HEK293 (cell line): ENCODE data around the gene SLC14A1.

Experiments
- CTCF ChIA-PET: fragments of 350-600 bp; formaldehyde crosslinking; extraction: SDS; loops from one replicate; lab custom pipeline; 2021; ENCODE audit warnings: antibody characterized with exemption; lab: Yijun Ruan, JAX
- POLR2A ChIA-PET: fragments of 300-600 bp; formaldehyde crosslinking; extraction: SDS; loops from one replicate; lab custom pipeline; 2020; ENCODE audit warnings: antibody characterized with exemption, inconsistent platforms; lab: Yijun Ruan, JAX
- H3K27ac ChIP-seq: fragments of 200-500 bp; sonication (Bioruptor generic); 2 replicates; pipeline ENCODE4 v1.5.1; 2014; ENCODE audit warnings: low read depth, low read length, control low read depth, inconsistent platforms; ENCODE audit errors: extremely low read depth
- H3K36me3 ChIP-seq, 2 experiments: fragments of 200-500 bp in 1 of 2; sonication (Bioruptor generic) in 1 of 2; 1 replicate in 1 of 2; 2 replicates in 1 of 2; pipeline ENCODE4 v1.5.1; 2014 to 2017; ENCODE audit warnings: inconsistent platforms in 2 of 2, low read length in 2 of 2; ENCODE audit not compliant: control insufficient read depth in 2 of 2, insufficient read depth in 1 of 2
- H3K4me1 ChIP-seq: fragments of 200-500 bp; sonication (Bioruptor generic); 2 replicates; pipeline ENCODE4 v1.5.1; 2014; ENCODE audit warnings: mild to moderate bottlenecking, low read length, inconsistent platforms; ENCODE audit not compliant: control insufficient read depth, insufficient read depth
- H3K4me3 ChIP-seq: 2 replicates; pipeline ENCODE4 v1.5.1; 2011; ENCODE audit warnings: low read depth, mild to moderate bottlenecking, control low read depth, low read length, moderate library complexity
- H3K9me3 ChIP-seq: fragments of 200-500 bp; sonication (Bioruptor generic); 2 replicates; pipeline ENCODE4 v1.5.1; 2014; ENCODE audit warnings: low read depth, low read length, inconsistent platforms; ENCODE audit not compliant: control insufficient read depth, insufficient read depth
- GLIS1 ChIP-seq: fragments of 450-650 bp; formaldehyde crosslinking; IDR thresholded peaks from 2 replicates; pipeline ENCODE4 v1.5.1; 2016; ENCODE audit warnings: missing biosample characterization, missing genetic modification characterization
- MEIS1 ChIP-seq: sonication (generic); formaldehyde crosslinking; IDR thresholded peaks from 2 replicates; pipeline ENCODE4 v1.8.1; 2022; ENCODE audit warnings: missing genetic modification reagents, mild to moderate bottlenecking, borderline replicate concordance
- PRDM1 ChIP-seq: fragments of 450-650 bp; formaldehyde crosslinking; IDR thresholded peaks from 2 replicates; pipeline ENCODE4; 2016; ENCODE audit warnings: missing biosample characterization, missing genetic modification characterization
- RBAK ChIP-seq: fragments of 450-650 bp; formaldehyde crosslinking; IDR thresholded peaks from 2 replicates; pipeline ENCODE4 v1.5.1; 2016; ENCODE audit warnings: missing biosample characterization, missing genetic modification characterization
- ZBTB44 ChIP-seq: fragments of 450-650 bp; IDR thresholded peaks from 2 replicates; pipeline ENCODE4 v1.5.1; 2018; ENCODE audit warnings: missing biosample characterization, mild to moderate bottlenecking, missing genetic modification characterization
- ZNF157 ChIP-seq: fragments of 450-650 bp; formaldehyde crosslinking; IDR thresholded peaks from 2 replicates; pipeline ENCODE4 v1.5.1; 2016; ENCODE audit warnings: missing biosample characterization, missing genetic modification characterization
- ZNF248 ChIP-seq: fragments of 450-650 bp; formaldehyde crosslinking; IDR thresholded peaks from 2 replicates; pipeline ENCODE4 v1.5.1; 2017; ENCODE audit warnings: missing biosample characterization, missing genetic modification characterization
- ZNF324 ChIP-seq: fragments of 450-650 bp; formaldehyde crosslinking; IDR thresholded peaks from 2 replicates; pipeline ENCODE4 v1.5.1; 2016; ENCODE audit warnings: missing biosample characterization, missing genetic modification characterization
- ZNF341 ChIP-seq: fragments of 450-650 bp; formaldehyde crosslinking; IDR thresholded peaks from 2 replicates; pipeline ENCODE4; 2016; ENCODE audit warnings: low read depth, missing biosample characterization, missing genetic modification characterization
- ZNF37A ChIP-seq: fragments of 450-650 bp; IDR thresholded peaks from 2 replicates; pipeline ENCODE4 v1.5.1; 2018; ENCODE audit warnings: missing biosample characterization, missing genetic modification characterization
- ZNF391 ChIP-seq: fragments of 450-650 bp; formaldehyde crosslinking; IDR thresholded peaks from 2 replicates; pipeline ENCODE4 v1.5.1; 2016; ENCODE audit warnings: low read depth, missing biosample characterization, missing genetic modification characterization, borderline replicate concordance
- ZNF416 ChIP-seq: fragments of 450-650 bp; formaldehyde crosslinking; IDR thresholded peaks from 2 replicates; pipeline ENCODE4 v1.5.1; 2016; ENCODE audit warnings: missing biosample characterization, missing genetic modification characterization
- ZNF701 ChIP-seq: fragments of 450-650 bp; formaldehyde crosslinking; IDR thresholded peaks from 2 replicates; pipeline ENCODE4 v1.5.1; 2016; ENCODE audit warnings: missing biosample characterization, missing genetic modification characterization
- ZNF768 ChIP-seq: fragments of 450-650 bp; formaldehyde crosslinking; IDR thresholded peaks from 2 replicates; pipeline ENCODE4 v1.5.1; 2018; ENCODE audit warnings: missing biosample characterization, mild to moderate bottlenecking, missing genetic modification characterization
- ZNF843 ChIP-seq: fragments of 450-650 bp; formaldehyde crosslinking; IDR thresholded peaks from 2 replicates; pipeline ENCODE4 v1.5.1; 2016; ENCODE audit warnings: missing biosample characterization, missing genetic modification characterization
- ZSCAN30 ChIP-seq: fragments of 450-650 bp; IDR thresholded peaks from 2 replicates; pipeline ENCODE4 v1.5.1; 2018; ENCODE audit warnings: missing biosample characterization, mild to moderate bottlenecking, missing genetic modification characterization, moderate library complexity
- TF ChIP-seq, protein P1 (sequence below): fragments of 450-650 bp; formaldehyde crosslinking; IDR thresholded peaks from 2 replicates; pipeline ENCODE4 v1.5.1; 2016; ENCODE audit warnings: missing biosample characterization, missing genetic modification characterization
- TF ChIP-seq, protein P2 (sequence below): fragments of 450-650 bp; formaldehyde crosslinking; IDR thresholded peaks from 2 replicates; pipeline ENCODE4 v1.5.1; 2017; ENCODE audit warnings: missing biosample characterization, missing genetic modification characterization
- TF ChIP-seq, protein P3 (sequence below): fragments of 450-650 bp; formaldehyde crosslinking; IDR thresholded peaks from 2 replicates; pipeline ENCODE4 v1.5.1; 2017; ENCODE audit warnings: missing biosample characterization, missing genetic modification characterization

Gene SLC14A1

DNA sequence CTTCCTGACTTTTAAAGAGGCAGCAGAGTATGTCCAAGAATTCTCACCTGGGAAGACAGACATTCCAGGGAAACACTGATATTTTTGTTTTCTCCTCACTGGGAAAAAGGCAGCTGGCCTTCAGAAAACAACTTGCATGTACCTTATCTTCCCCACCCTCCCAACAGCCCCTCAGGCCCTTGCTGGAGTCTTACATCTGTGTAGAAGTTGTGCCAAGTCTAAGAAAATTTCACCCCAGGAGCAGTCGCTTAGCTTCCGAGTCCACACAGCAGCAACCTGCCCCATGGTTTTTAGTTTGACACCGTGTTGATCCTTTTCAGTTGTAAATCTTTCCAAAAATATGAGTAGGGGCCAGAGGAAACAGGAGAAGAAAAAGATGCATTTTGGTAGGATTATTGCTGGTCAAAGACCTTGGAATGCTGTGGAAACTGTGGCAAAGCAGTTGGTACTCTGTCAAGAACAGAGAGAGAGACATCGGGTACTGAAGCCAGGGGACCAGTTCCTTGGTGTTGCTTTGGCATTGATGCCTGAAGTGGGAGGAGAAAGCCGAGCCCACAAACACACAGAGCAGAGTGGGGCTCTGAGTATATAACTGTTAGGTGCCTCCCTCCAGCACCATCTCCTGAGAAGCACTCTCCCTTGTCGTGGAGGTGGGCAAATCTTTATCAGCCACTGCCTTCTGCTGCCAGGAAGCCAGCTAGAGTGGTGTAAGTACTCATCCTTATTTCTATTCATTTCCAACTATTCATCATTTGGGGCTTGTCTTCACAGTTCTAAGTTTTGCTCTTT is at the start of gene SLC14A1:
Gene SLC14A1, plus strand, starts transcription at position 615 of the 789 bp plus-strand sequence. CDS start 6,140 bp downstream, outside the sequence.
- Histone ChIP-seq H3K4me3 (no peak within 1 kb of the TSS), H3K4me1 (no peaks in the 10 kb centered on the region), H3K36me3 (no peaks in the 10 kb centered on the region), H3K27ac (no peak within 1 kb of the TSS), H3K9me3 (no peaks in the 10 kb centered on the region)
- ChIA-PET POLR2A (interaction anchor here (1.4 kb wide), 1 partner anchor 156 kb away, joined by 3 read pairs; no protein-coding TSS in a partner anchor), CTCF (interaction anchor here (0.5 to 7.3 kb wide), 30 partner anchors 7 to 350 kb away, joined by 3 to 75 read pairs (median 4); no protein-coding TSS in a partner anchor)
- TF ChIP-seq ZNF37A (tag by site-specific recombination) (no peak), ZNF701 (no peak), ZNF416 (tag by site-specific recombination) (no peak), GLIS1 (tag by site-specific recombination) (no peak), ZBTB44 (tag by site-specific recombination) (no peak), ZNF391 (tag by site-specific recombination) (no peak), ZNF324 (tag by site-specific recombination) (no peak), ZNF248 (tag by site-specific recombination) (no peak), ZNF768 (tag by site-specific recombination) (no peak), ZNF157 (tag by site-specific recombination) (no peak), ZNF843 (tag by site-specific recombination) (no peak), RBAK (tag by site-specific recombination) (no peak), ZNF341 (no peak), PRDM1 (tag by site-specific recombination) (no peak)

GRCh38 chr18:45677276-45677807 is 46.6 kb upstream of the SLC14A1 start:
- TF ChIP-seq, protein P1, sequence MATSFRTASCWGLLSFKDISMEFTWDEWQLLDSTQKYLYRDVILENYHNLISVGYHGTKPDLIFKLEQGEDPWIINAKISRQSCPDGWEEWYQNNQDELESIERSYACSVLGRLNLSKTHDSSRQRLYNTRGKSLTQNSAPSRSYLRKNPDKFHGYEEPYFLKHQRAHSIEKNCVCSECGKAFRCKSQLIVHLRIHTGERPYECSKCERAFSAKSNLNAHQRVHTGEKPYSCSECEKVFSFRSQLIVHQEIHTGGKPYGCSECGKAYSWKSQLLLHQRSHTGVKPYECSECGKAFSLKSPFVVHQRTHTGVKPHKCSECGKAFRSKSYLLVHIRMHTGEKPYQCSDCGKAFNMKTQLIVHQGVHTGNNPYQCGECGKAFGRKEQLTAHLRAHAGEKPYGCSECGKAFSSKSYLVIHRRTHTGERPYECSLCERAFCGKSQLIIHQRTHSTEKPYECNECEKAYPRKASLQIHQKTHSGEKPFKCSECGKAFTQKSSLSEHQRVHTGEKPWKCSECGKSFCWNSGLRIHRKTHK (tag by site-specific recombination): no peak
- TF ChIP-seq, protein P2, sequence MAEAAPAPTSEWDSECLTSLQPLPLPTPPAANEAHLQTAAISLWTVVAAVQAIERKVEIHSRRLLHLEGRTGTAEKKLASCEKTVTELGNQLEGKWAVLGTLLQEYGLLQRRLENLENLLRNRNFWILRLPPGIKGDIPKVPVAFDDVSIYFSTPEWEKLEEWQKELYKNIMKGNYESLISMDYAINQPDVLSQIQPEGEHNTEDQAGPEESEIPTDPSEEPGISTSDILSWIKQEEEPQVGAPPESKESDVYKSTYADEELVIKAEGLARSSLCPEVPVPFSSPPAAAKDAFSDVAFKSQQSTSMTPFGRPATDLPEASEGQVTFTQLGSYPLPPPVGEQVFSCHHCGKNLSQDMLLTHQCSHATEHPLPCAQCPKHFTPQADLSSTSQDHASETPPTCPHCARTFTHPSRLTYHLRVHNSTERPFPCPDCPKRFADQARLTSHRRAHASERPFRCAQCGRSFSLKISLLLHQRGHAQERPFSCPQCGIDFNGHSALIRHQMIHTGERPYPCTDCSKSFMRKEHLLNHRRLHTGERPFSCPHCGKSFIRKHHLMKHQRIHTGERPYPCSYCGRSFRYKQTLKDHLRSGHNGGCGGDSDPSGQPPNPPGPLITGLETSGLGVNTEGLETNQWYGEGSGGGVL (tag by site-specific recombination): no peak
- no peak for TF ChIP-seq ZSCAN30 (tag by site-specific recombination)
- no peak for TF ChIP-seq MEIS1 (CRISPR knock-in tag)
- TF ChIP-seq, protein P3, sequence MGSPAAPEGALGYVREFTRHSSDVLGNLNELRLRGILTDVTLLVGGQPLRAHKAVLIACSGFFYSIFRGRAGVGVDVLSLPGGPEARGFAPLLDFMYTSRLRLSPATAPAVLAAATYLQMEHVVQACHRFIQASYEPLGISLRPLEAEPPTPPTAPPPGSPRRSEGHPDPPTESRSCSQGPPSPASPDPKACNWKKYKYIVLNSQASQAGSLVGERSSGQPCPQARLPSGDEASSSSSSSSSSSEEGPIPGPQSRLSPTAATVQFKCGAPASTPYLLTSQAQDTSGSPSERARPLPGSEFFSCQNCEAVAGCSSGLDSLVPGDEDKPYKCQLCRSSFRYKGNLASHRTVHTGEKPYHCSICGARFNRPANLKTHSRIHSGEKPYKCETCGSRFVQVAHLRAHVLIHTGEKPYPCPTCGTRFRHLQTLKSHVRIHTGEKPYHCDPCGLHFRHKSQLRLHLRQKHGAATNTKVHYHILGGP (tag by site-specific recombination): no peak
- H3K9me3 ChIP-seq: no peaks in the 10 kb centered on the region
- H3K27ac ChIP-seq: no peak overlapping the region
- no peaks in the 10 kb centered on the region for H3K4me1 ChIP-seq
- POLR2A ChIA-PET: no interaction called here
- CTCF ChIA-PET: interaction anchor here (0.6 to 1.5 kb wide), 6 partner anchors 11 to 297 kb away, joined by 3 to 5 read pairs (median 3); no protein-coding TSS in a partner anchor
- H3K4me3 ChIP-seq: no peak overlapping the region
- H3K36me3 ChIP-seq: no peaks in the 10 kb centered on the region
